GM12878 (cell line): ENCODE measurements around the gene CCDC70. TPM values are rescaled to one million over a fixed set of nuclear protein-coding genes. Genes with fewer than 3 reads are reported as not detected.

Experiments
- ATAC-seq: fragments of 200-7000 bp; cut with Tn5 transposase; 3 replicates; pipeline ENCODE4 v1.9.1; 2020; ENCODE audit warnings: mild to moderate bottlenecking, moderate library complexity
- BruUV-seq: library from RNA; stranded (reverse); fragments of 400-500 nt; replicated peaks from 2 replicates; lab custom pipeline; 2021; lab: Mats Ljungman, UMichigan
- CTCF ChIA-PET: fragments of 300-600 bp; sonication (Branson Sonifier 250); formaldehyde crosslinking; extraction: SDS; loops from one replicate; lab custom pipeline; 2021; ENCODE audit warnings: inconsistent platforms; lab: Yijun Ruan, JAX
- POLR2A ChIA-PET: fragments of 350-600 bp; formaldehyde crosslinking; extraction: SDS; loops from one replicate; lab custom pipeline; 2021; ENCODE audit warnings: inconsistent platforms; lab: Charles Lee
- RAD21 ChIA-PET: fragments of 300-600 bp; sonication (Branson Sonifier 250); formaldehyde crosslinking; loops from one replicate; lab custom pipeline; 2023; ENCODE audit warnings: antibody characterized with exemption; ENCODE audit not compliant: unreplicated experiment; lab: Charles Lee
- SMC1A ChIA-PET: fragments of 300-600 bp; sonication (Branson Sonifier 250); formaldehyde crosslinking; loops from one replicate; lab custom pipeline; 2023; ENCODE audit not compliant: unreplicated experiment, uncharacterized antibody; lab: Charles Lee
- DNase-seq: peaks from one replicate; pipeline ENCODE4 v3.0.0-alpha.2; 2011; ENCODE audit warnings: low read depth, low spot score
- FAIRE-seq: peaks from 3 replicates; lab custom pipeline; 2011; peaks lifted over from hg19 to GRCh38; lab: Jason Lieb, UNC
- H2AFZ ChIP-seq: 2 replicates; pipeline ENCODE4 v1.6.0; 2011; ENCODE audit warnings: low read depth, low read length, control low read depth; ENCODE audit not compliant: control insufficient read depth
- H3K27ac ChIP-seq: 2 replicates; pipeline ENCODE4 v1.5.1; 2011; ENCODE audit warnings: control low read depth; ENCODE audit not compliant: control insufficient read depth, insufficient read depth
- H3K27me3 ChIP-seq, 2 experiments: replicated peaks in 1 of 2; 2 replicates each; pipeline versions ENCODE4 v1.6.0 to v1.6.1; 2011; ENCODE audit warnings: low read length in 1 of 2; ENCODE audit not compliant: control insufficient read depth in 2 of 2, insufficient read depth in 2 of 2
- H3K36me3 ChIP-seq, 2 experiments: 2 replicates each; pipeline ENCODE4 v1.5.1; 2011; ENCODE audit warnings: low read length in 1 of 2; ENCODE audit not compliant: control insufficient read depth in 2 of 2, insufficient read depth in 2 of 2
- H3K4me1 ChIP-seq: 2 replicates; pipeline ENCODE4 v1.6.1; 2011; ENCODE audit warnings: mild to moderate bottlenecking, low read length, moderate library complexity, mixed read lengths; ENCODE audit not compliant: control insufficient read depth, insufficient read depth
- H3K4me2 ChIP-seq: 2 replicates; pipeline ENCODE4 v1.6.0; 2011; ENCODE audit warnings: control low read depth; ENCODE audit not compliant: control insufficient read depth, insufficient read depth
- H3K4me3 ChIP-seq: fragments of 200-600 bp; sonication (generic); 2 replicates; pipeline ENCODE4 v1.5.1; 2016
- H3K79me2 ChIP-seq: 2 replicates; pipeline ENCODE4 v1.6.0; 2011; ENCODE audit warnings: low read length; ENCODE audit not compliant: control insufficient read depth, insufficient read depth
- H3K9ac ChIP-seq: 2 replicates; pipeline ENCODE4 v1.8.0; 2011; ENCODE audit warnings: low read length, control low read depth, mixed read lengths; ENCODE audit not compliant: control insufficient read depth, insufficient read depth
- H3K9me3 ChIP-seq: replicated peaks from 3 replicates; pipeline ENCODE4 v1.5.1; 2011; ENCODE audit warnings: mild to moderate bottlenecking, low read length; ENCODE audit not compliant: control insufficient read depth, insufficient read depth
- H4K20me1 ChIP-seq: 2 replicates; pipeline ENCODE4 v1.6.0; 2011; ENCODE audit not compliant: control insufficient read depth, insufficient read depth
- CBX3 ChIP-seq: fragments of 200-600 bp; sonication (generic); IDR thresholded peaks from 2 replicates; pipeline ENCODE4 v1.6.1; 2016; ENCODE audit warnings: low read depth, borderline replicate concordance
- CREM ChIP-seq: IDR thresholded peaks from 2 replicates; pipeline ENCODE4 v1.6.1; 2014; ENCODE audit warnings: antibody characterized with exemption, low read depth
- ESRRA ChIP-seq: IDR thresholded peaks from 2 replicates; pipeline ENCODE4 v1.6.1; 2012; ENCODE audit warnings: mild to moderate bottlenecking, low read length, improper control_type of control experiment
- EZH2 ChIP-seq: IDR thresholded peaks from 2 replicates; pipeline ENCODE4 v1.6.1; 2012; ENCODE audit warnings: low read depth, mild to moderate bottlenecking, control low read depth, inconsistent platforms, low read length, borderline replicate concordance; ENCODE audit not compliant: control insufficient read depth
- IRF4 ChIP-seq: IDR thresholded peaks from 2 replicates; pipeline ENCODE4 v1.6.1; 2011; ENCODE audit warnings: low read depth, low read length
- KDM1A ChIP-seq: fragments of 200-600 bp; sonication (generic); IDR thresholded peaks from 2 replicates; pipeline ENCODE4 v1.6.1; 2016; ENCODE audit warnings: borderline replicate concordance
- MXI1 ChIP-seq: fragments of 150-350 bp; IDR thresholded peaks from 2 replicates; pipeline ENCODE4 v1.6.1; 2011; ENCODE audit warnings: low read depth, mild to moderate bottlenecking, inconsistent platforms, low read length, improper control_type of control experiment
- MYC ChIP-seq: IDR thresholded peaks from 2 replicates; pipeline ENCODE4 v1.6.1; 2011; ENCODE audit warnings: mild to moderate bottlenecking, low read length, moderate library complexity, inconsistent platforms; ENCODE audit not compliant: insufficient read depth, insufficient replicate concordance, insufficient read length, severe bottlenecking
- NBN ChIP-seq: fragments of 450-650 bp; IDR thresholded peaks from 2 replicates; pipeline ENCODE4 v1.6.1; 2016
- NFXL1 ChIP-seq: fragments of 450-650 bp; IDR thresholded peaks from 2 replicates; pipeline ENCODE4 v1.6.1; 2017; ENCODE audit warnings: antibody characterized with exemption, mild to moderate bottlenecking, borderline replicate concordance
- NFYB ChIP-seq: IDR thresholded peaks from 2 replicates; pipeline ENCODE4 v1.6.1; 2011; ENCODE audit warnings: low read depth, mild to moderate bottlenecking, low read length, improper control_type of control experiment, moderate library complexity; ENCODE audit not compliant: insufficient read depth
- SUPT20H ChIP-seq: IDR thresholded peaks from 2 replicates; pipeline ENCODE4 v1.6.1; 2011; ENCODE audit warnings: low read depth, mild to moderate bottlenecking, low read length, moderate library complexity, borderline replicate concordance; ENCODE audit not compliant: control insufficient read depth
- TAF1 ChIP-seq: IDR thresholded peaks from 2 replicates; pipeline ENCODE4 v1.6.1; 2011; ENCODE audit warnings: mild to moderate bottlenecking, low read depth, low read length, borderline replicate concordance
- TCF3 ChIP-seq: IDR thresholded peaks from 2 replicates; pipeline ENCODE4 v1.6.1; 2012; ENCODE audit warnings: low read depth, mild to moderate bottlenecking, low read length, borderline replicate concordance; ENCODE audit not compliant: insufficient read depth
- USF2 ChIP-seq: IDR thresholded peaks from 2 replicates; pipeline ENCODE4 v1.6.1; 2011; ENCODE audit warnings: low read depth, low read length, improper control_type of control experiment, borderline replicate concordance
- ZNF384 ChIP-seq: IDR thresholded peaks from 2 replicates; pipeline ENCODE4 v1.6.1; 2012; ENCODE audit warnings: low read depth, mild to moderate bottlenecking, low read length, improper control_type of control experiment, borderline replicate concordance
- WGBS: methylation state at CpG from one replicate; pipeline ENCODE4 v1.1.6; 2016; ENCODE audit warnings: low lambda C conversion rate; ENCODE audit not compliant: insufficient replicate concordance, insufficient coverage; ENCODE audit errors: missing lambda C conversion rate; 5-methylcytosine and 5-hydroxymethylcytosine counted together
- in situ Hi-C: fragments of 300-500 bp; cut with MboI; formaldehyde crosslinking; loops from 9 replicates; pipeline ENCODE4 v1.14.3; 2018; ENCODE audit warnings: mixed read lengths
- intact Hi-C: fragments of 100-400 bp; cut with micrococcal nuclease; formaldehyde crosslinking; loops from one replicate; pipeline ENCODE4 v1.14.2; 2022; ENCODE audit not compliant: unreplicated experiment
- polyA plus RNA-seq, 11 experiments: library from polyadenylated mRNA; depleted of rRNA in 4 of 11; unstranded in 6 of 11; stranded (reverse) in 5 of 11; fragments of >200 nt; fragmentation: Nextera tagmentation in 4 of 11; fragmentation: Illumina TruSeq in 1 of 11; extraction: Ambion mirVana in 4 of 11; extraction: Trizol in 1 of 11; gene quantifications; 1 replicate in 1 of 11; 2 replicates in 10 of 11; pipeline versions ENCODE4 v1.2.1 to v1.2.3, GENCODE V29; 2011 to 2016; ENCODE audit warnings: inconsistent platforms in 2 of 11, missing spikeins in 2 of 11, low read depth in 1 of 11
- total RNA-seq, 4 experiments: library from RNA; depleted of rRNA in 3 of 4; stranded (reverse); fragments of >200 nt in 3 of 4; fragmentation: Illumina TruSeq in 1 of 4; extraction: Trizol in 1 of 4; gene quantifications; 2 replicates each; pipeline versions ENCODE4 v1.2.1 to v1.2.3, GENCODE V29; 2013 to 2021
- TF ChIP-seq, protein P1 (sequence below): fragments of 450-650 bp; IDR thresholded peaks from 2 replicates; pipeline ENCODE4 v1.6.1; 2018; ENCODE audit warnings: mild to moderate bottlenecking, low read depth, moderate library complexity; ENCODE audit not compliant: partially characterized antibody

The CCDC70 gene
- total and polyA plus RNA-seq, 10 of the 15 experiments (the other 5 are each of a cell fraction or from before 2014, with no cell fraction given): not detected

- TF ChIP-seq SUPT20H: no peak
- TF ChIP-seq USF2: no peak
- no peak for TF ChIP-seq NFYB
- no peak for TF ChIP-seq NBN
- TF ChIP-seq NFXL1: no peak
- TF ChIP-seq TAF1: peak; percentile 48; the same call in 1 of the 2 replicates
Observed at GRCh38 chr13:51814825-51815650, 46.7 kb upstream of the CCDC70 start (continued).

GRCh38 chr13:51815848-51816247 lies 45.9 kb upstream of the CCDC70 start:
- FAIRE-seq: no peak
- Histone ChIP-seq H3K79me2 (no peaks in the 10 kb centered on the region), H3K27me3 (no peaks in the 10 kb centered on the region), H3K27ac (no peak overlapping the region), H3K4me2 (no peak overlapping the region), H3K36me3 (no peaks in the 10 kb centered on the region), H3K4me3 (no peak overlapping the region), H4K20me1 (no peaks in the 10 kb centered on the region), H3K9me3 (no peaks in the 10 kb centered on the region), H2AFZ (no peak overlapping the region), H3K4me1 (peaks cover 32% of the 10 kb centered on the region), H3K9ac (no peak overlapping the region)
- no TSS peak for BruUV-seq
- DNase-seq: no peak
- intact Hi-C loops (loop anchor here (1.0 to 10.0 kb wide), 6 partner anchors 16 to 639 kb away; partner anchors contain the start of genes CKAP2 and VPS36), in situ Hi-C loops (no loop called here)
- CTCF ChIA-PET: interaction anchor here (0.5 to 5.0 kb wide), 40 partner anchors 7 to 691 kb away, joined by 3 to 180 read pairs (median 6); partner anchors contain the start of genes ALG11, CCDC70, NEK5 and TMEM272
- SMC1A ChIA-PET: interaction anchor here (0.7 to 5.0 kb wide), 24 partner anchors 8 to 456 kb away, joined by 3 to 85 read pairs (median 6); partner anchors contain the start of gene NEK5
- RAD21 ChIA-PET: interaction anchor here (0.7 to 6.5 kb wide), 16 partner anchors 10 to 635 kb away, joined by 3 to 75 read pairs (median 4); partner anchors contain the start of genes ALG11, INTS6 and VPS36
- no peak for ATAC-seq
- POLR2A ChIA-PET: interaction anchor here (0.6 to 1.3 kb wide), 5 partner anchors 10 to 378 kb away, joined by 3 to 4 read pairs (median 3); no protein-coding TSS in a partner anchor
- WGBS: 66% methylated on average over 11 of the region's 11 CpGs
- TF ChIP-seq CBX3: no peak
- no peak for TF ChIP-seq KDM1A
- no peak for TF ChIP-seq TCF3
- TF ChIP-seq MYC: no peak
- TF ChIP-seq ZNF384: no peak
- no peak for TF ChIP-seq MXI1
- TF ChIP-seq CREM: no peak
- no peak for TF ChIP-seq ESRRA
- no peak for TF ChIP-seq EZH2
- TF ChIP-seq, protein P1, sequence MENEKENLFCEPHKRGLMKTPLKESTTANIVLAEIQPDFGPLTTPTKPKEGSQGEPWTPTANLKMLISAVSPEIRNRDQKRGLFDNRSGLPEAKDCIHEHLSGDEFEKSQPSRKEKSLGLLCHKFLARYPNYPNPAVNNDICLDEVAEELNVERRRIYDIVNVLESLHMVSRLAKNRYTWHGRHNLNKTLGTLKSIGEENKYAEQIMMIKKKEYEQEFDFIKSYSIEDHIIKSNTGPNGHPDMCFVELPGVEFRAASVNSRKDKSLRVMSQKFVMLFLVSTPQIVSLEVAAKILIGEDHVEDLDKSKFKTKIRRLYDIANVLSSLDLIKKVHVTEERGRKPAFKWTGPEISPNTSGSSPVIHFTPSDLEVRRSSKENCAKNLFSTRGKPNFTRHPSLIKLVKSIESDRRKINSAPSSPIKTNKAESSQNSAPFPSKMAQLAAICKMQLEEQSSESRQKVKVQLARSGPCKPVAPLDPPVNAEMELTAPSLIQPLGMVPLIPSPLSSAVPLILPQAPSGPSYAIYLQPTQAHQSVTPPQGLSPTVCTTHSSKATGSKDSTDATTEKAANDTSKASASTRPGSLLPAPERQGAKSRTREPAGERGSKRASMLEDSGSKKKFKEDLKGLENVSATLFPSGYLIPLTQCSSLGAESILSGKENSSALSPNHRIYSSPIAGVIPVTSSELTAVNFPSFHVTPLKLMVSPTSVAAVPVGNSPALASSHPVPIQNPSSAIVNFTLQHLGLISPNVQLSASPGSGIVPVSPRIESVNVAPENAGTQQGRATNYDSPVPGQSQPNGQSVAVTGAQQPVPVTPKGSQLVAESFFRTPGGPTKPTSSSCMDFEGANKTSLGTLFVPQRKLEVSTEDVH: no peak
- no peak for TF ChIP-seq IRF4
- TF ChIP-seq NFYB: no peak
